GM13976 (cell line): ENCODE measurements around the gene NTMT1.

Experiments
- DNase-seq: peaks from one replicate; pipeline ENCODE4 v3.0.0; 2012; ENCODE audit warnings: low spot score
- CTCF ChIP-seq: IDR thresholded peaks from 2 replicates; pipeline ENCODE4 v1.5.1; 2012; ENCODE audit warnings: borderline replicate concordance, mild to moderate bottlenecking; ENCODE audit not compliant: insufficient read depth; ENCODE audit errors: extremely low read depth, missing control alignments, control extremely low read depth
- in situ Hi-C: fragments of 300-500 bp; cut with MboI; formaldehyde crosslinking; loops from one replicate; pipeline ENCODE4 v1.12.0; 2022; ENCODE audit warnings: low sequenced_read_pairs, mixed read lengths, inconsistent platforms; ENCODE audit not compliant: unreplicated experiment

NTMT1 gene

DNA sequence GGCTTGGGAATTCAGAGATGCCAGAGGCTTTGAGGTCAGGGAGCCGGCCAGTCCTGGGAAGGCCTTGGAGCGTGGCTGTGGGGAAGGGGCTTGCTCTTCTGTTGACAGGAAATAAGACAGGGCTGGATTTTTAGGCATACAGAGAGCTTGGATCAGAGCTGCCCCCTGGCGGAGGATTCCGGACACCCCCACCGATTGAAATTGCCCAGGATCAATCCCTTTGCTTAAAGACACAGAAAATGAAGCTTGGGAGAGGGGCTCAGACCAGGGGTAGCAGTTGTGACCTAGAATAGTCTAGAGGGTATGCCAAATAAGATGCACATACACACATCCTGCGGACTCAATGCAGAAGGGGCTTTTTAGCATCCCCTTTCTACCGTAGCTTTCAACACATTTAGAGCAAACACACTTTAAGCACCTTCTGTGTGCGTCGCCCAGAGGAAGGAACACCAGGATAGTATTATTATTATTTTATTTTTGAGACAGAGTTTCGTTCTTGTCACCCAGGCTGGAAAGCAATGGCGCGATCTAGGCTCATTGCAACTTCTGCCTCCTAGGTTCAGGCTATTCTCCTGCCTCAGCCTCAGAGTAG is 1.7 kb upstream of the NTMT1 start:
- in situ Hi-C loops: no loop called here
- peak; percentile 78 for DNase-seq
- peak; percentile 72 for TF ChIP-seq CTCF

DNA sequence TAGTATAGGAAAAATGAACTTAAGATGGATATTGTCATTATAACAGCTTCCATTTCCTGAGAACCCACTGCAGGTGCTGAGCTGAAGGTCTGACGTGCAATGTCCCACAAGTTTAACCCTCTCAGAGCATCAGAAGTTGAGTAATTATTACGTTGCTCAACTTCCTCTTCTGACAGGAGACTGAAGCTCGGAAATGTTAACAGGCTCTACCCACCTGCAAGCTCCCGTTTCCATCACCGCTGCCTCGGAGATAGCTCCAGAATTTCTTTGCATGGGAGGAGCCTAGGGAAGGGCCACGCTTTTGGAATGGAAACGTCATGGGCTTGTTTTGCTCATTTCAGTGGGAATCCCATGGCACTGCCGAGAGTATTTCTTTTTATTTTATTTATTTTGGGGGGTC is 1.0 kb upstream of the NTMT1 start:
- in situ Hi-C loops: no loop called here
- peak; percentile 59 for DNase-seq
- TF ChIP-seq CTCF: no peak

DNA sequence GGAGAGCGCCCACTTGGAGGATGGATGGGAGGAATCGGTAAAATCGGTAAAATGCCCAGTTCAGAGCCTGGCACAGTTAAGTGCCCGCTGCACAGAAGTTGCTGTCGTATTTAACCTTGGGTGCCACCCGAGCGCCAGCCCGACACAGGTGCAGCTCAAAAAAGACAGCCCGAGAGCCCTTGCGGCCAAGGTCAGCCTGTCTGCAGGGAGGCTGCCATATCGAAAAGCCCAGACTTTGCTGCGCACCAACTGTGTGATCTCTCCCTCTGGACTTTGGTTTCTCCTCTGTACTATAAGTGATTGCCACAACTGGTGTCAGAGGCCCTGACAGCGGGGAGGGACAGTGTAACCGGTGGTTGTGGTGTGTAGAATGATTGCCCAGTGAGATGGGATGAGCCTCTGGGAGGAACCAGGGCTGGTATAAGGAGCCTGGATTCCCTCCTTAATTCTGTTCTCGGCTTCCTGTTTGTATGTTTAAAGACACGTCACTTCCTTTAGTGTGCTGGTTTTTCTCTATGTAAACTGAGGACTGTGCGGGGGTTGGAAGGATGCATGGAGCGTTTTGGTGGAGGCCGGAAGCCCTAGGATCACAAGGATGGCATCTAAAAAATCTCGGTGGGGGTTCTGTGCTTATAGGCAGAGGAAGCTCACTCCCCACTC is 792 bp downstream of the NTMT1 start:
- no peak for TF ChIP-seq CTCF
- no peak for DNase-seq
- in situ Hi-C loops: no loop called here

GRCh38 chr9:129627556-129628440 is 1.8 kb downstream of the NTMT1 start:
- in situ Hi-C loops: no loop called here

GRCh38 chr9:129628709-129629108 is 2.7 kb downstream of the NTMT1 start:
- in situ Hi-C loops: no loop called here
- no peak for DNase-seq
- TF ChIP-seq CTCF: no peak

More at GRCh38 chr9:129627556-129628440, 1.8 kb downstream of the NTMT1 start:
- DNase-seq: no peak
- no peak for TF ChIP-seq CTCF

GRCh38 chr9:129629251-129629820 is 3.4 kb downstream of the NTMT1 start:
- TF ChIP-seq CTCF: no peak
- in situ Hi-C loops: no loop called here
- no peak for DNase-seq
